ENCODE measurements around the gene RERE.

Gene RERE

DNA sequence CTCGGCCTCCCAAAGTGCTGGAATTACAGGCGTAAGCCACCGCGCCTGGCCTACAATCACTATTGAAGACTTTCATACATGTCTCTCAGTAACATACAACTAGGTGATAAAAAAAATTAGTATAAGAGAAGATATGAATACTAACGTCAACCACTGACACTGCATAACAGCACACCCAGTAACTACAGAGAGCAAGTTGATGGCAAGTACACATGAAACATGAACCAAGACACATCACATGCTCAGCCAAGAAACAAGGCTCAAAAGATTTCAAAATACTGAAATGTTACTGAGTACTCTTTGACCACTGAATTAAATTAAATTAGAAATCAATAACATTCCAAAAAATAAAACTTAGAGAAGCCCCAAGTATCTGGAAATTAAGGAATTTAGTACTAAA, 331.4 kb downstream of the RERE start:
- no peak for TF ChIP-seq CTCF (conservative IDR thresholded peaks at IDR 0.05; ENCODE audit: control insufficient read depth, insufficient read depth, low read depth, low read length)
- no peak overlapping the region for H3K4me3 ChIP-seq (ENCODE audit: control insufficient read depth, low read depth, low read length)
- DNase-seq (ENCODE audit: low read depth): no peak

GRCh38 chr1:8483586-8483985, 333.9 kb downstream of the RERE start:
- no peak overlapping the region for H3K4me3 ChIP-seq (ENCODE audit: control insufficient read depth, low read depth, low read length)
- DNase-seq (ENCODE audit: low read depth): no peak
- TF ChIP-seq CTCF (conservative IDR thresholded peaks at IDR 0.05; ENCODE audit: control insufficient read depth, insufficient read depth, low read depth, low read length): no peak

- peak; percentile 28 for DNase-seq (ENCODE audit: low read depth)
- no peak for TF ChIP-seq CTCF (conservative IDR thresholded peaks at IDR 0.05; ENCODE audit: control insufficient read depth, insufficient read depth, low read depth, low read length)
- H3K4me3 ChIP-seq (ENCODE audit: control insufficient read depth, low read depth, low read length): no peak overlapping the region
Observed at GRCh38 chr1:8482979-8483381, 334.5 kb downstream of the RERE start.

DNA sequence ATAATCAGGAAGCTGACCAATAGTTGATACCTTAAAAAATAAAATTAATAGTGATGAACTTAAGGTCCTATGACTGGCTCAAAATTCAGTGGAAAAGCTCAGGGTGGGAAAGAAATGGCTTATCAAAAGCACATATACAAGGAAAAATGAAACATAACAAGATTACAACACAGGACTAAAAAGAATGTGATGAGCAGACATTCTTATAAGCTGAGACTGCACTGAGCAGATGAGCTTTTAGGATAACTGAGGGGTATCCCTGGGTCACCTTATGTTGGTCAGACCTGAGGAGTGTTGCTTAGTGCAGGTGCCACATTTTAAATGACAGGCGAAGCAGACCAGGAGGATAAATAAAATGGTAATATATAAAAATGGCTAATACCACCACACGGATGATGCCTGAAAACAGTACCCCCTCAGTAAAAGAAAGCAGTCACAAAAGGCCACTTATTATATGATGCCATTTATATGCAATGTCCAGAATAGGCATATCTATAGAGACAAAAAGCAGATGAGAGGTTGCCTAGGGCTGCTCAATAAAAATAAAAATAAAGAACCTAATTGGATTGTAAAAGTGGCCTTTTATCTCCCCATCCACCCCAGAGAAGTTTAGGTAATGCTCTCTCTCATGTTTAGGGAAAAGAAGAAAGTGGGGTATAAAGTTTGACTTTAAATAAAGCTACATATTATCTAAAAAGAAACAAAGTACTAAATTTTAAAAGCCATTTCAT, 335.6 kb downstream of the RERE start:
- no peak for TF ChIP-seq CTCF (conservative IDR thresholded peaks at IDR 0.05; ENCODE audit: control insufficient read depth, insufficient read depth, low read depth, low read length)
- DNase-seq (ENCODE audit: low read depth): no peak

DNA sequence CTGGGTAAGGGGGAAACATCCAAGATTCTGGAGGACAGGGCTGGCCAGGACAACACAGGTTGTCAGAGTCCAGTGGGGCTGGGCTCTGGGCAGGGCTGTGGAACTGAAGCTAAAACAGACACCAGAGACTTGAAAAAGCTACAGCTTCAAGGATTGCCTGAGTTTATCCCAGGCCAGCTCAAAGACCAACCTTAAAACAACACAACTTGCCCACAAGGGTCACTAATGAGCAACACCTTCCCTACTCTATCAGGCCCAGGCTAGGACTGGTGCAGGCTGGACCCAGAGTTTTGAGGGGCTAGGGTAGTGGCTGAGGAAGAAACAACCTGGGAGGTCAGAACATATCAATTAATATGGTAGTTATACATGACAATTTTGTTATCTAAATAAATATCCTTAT, 338.9 kb downstream of the RERE start:
- TF ChIP-seq CTCF (conservative IDR thresholded peaks at IDR 0.05; ENCODE audit: control insufficient read depth, insufficient read depth, low read depth, low read length): no peak

More for the DNA sequence above, 335.6 kb downstream of the RERE start:
- H3K4me3 ChIP-seq (ENCODE audit: control insufficient read depth, low read depth, low read length): no peak overlapping the region

GRCh38 chr1:8477983-8478362, 339.5 kb downstream of the RERE start:
- no peak for TF ChIP-seq CTCF (conservative IDR thresholded peaks at IDR 0.05; ENCODE audit: control insufficient read depth, insufficient read depth, low read depth, low read length)
- no peak overlapping the region for H3K4me3 ChIP-seq (ENCODE audit: control insufficient read depth, low read depth, low read length)
- DNase-seq (ENCODE audit: low read depth): no peak

More for the DNA sequence above, 338.9 kb downstream of the RERE start:
- no peak for DNase-seq (ENCODE audit: low read depth)
- no peak overlapping the region for H3K4me3 ChIP-seq (ENCODE audit: control insufficient read depth, low read depth, low read length)
